ENCODE data around the gene HNRNPA3.

Gene HNRNPA3

GRCh38 chr2:177212106-177212890 lies at the start of gene HNRNPA3:
HNRNPA3 (plus strand) TSS chr2:177212794; CDS start chr2:177212800, 6 bp downstream.
- H3K9me3 ChIP-seq (ENCODE audit: low read depth, low read length): no peaks in the 10 kb centered on the region
- TF ChIP-seq FOXP2 (optimal IDR thresholded peaks at IDR 0.05; ENCODE audit: control extremely low read depth, extremely low read length, insufficient read depth) (no peak), EZH2 (IDR thresholded peaks at IDR 0.05) (no peak), POLR2AphosphoS5 (IDR thresholded peaks at IDR 0.05; ENCODE audit: borderline replicate concordance, low read depth, low read length) (peak; percentile 95)
- peaks cover 41% of the 10 kb centered on the region for H3K36me3 ChIP-seq (ENCODE audit: insufficient read depth, low read length)
- H3K9ac ChIP-seq (ENCODE audit: insufficient read length): peak within 1 kb of the TSS; percentile 100
- DNase-seq (ENCODE audit: low read depth, low spot score): peak; percentile 95
- H3K27ac ChIP-seq: peak within 1 kb of the TSS; percentile 100
- peak within 1 kb of the TSS; percentile 94 for H3K4me3 ChIP-seq

- TF ChIP-seq POLR2AphosphoS5 (IDR thresholded peaks at IDR 0.05; ENCODE audit: borderline replicate concordance, low read depth, low read length): no peak
- no peak for TF ChIP-seq EZH2 (IDR thresholded peaks at IDR 0.05)
- TF ChIP-seq FOXP2 (optimal IDR thresholded peaks at IDR 0.05; ENCODE audit: control extremely low read depth, extremely low read length, insufficient read depth): no peak
- no peaks in the 10 kb centered on the region for H3K9me3 ChIP-seq (ENCODE audit: low read depth, low read length)
- H3K27ac ChIP-seq: no peak overlapping the region
- peak overlapping the region; percentile 0 for H3K9ac ChIP-seq (ENCODE audit: insufficient read length)
- DNase-seq (ENCODE audit: low read depth, low spot score): no peak
- no peaks in the 10 kb centered on the region for H3K36me3 ChIP-seq (ENCODE audit: insufficient read depth, low read length)
- peak overlapping the region; percentile 58 for H3K4me3 ChIP-seq
Observed at GRCh38 chr2:177164131-177164530, 48.5 kb upstream of the HNRNPA3 start.

GRCh38 chr2:177164584-177165052 lies 48.0 kb upstream of the HNRNPA3 start:
- H3K9me3 ChIP-seq (ENCODE audit: low read depth, low read length): no peaks in the 10 kb centered on the region
- H3K4me3 ChIP-seq: peak overlapping the region; percentile 58
- TF ChIP-seq FOXP2 (optimal IDR thresholded peaks at IDR 0.05; ENCODE audit: control extremely low read depth, extremely low read length, insufficient read depth) (no peak), EZH2 (IDR thresholded peaks at IDR 0.05) (no peak), POLR2AphosphoS5 (IDR thresholded peaks at IDR 0.05; ENCODE audit: borderline replicate concordance, low read depth, low read length) (no peak; the same call in 1 of the 2 replicates)
- peak overlapping the region; percentile 54; the same call in 1 of the 2 replicates for H3K27ac ChIP-seq
- DNase-seq (ENCODE audit: low read depth, low spot score): no peak
- H3K36me3 ChIP-seq (ENCODE audit: insufficient read depth, low read length): no peaks in the 10 kb centered on the region
- peak overlapping the region; percentile 37 for H3K9ac ChIP-seq (ENCODE audit: insufficient read length)

- Histone ChIP-seq H3K9me3 (ENCODE audit: low read depth, low read length) (no peaks in the 10 kb centered on the region), H3K4me3 (peak overlapping the region; percentile 58), H3K27ac (peak overlapping the region; percentile 54), H3K36me3 (ENCODE audit: insufficient read depth, low read length) (no peaks in the 10 kb centered on the region), H3K9ac (ENCODE audit: insufficient read length) (peak overlapping the region; percentile 37)
- TF ChIP-seq EZH2 (IDR thresholded peaks at IDR 0.05): no peak
- TF ChIP-seq POLR2AphosphoS5 (IDR thresholded peaks at IDR 0.05; ENCODE audit: borderline replicate concordance, low read depth, low read length): no peak
- TF ChIP-seq FOXP2 (optimal IDR thresholded peaks at IDR 0.05; ENCODE audit: control extremely low read depth, extremely low read length, insufficient read depth): no peak
- no peak for DNase-seq (ENCODE audit: low read depth, low spot score)
Observed at GRCh38 chr2:177165061-177165583, 47.5 kb upstream of the HNRNPA3 start.

DNA sequence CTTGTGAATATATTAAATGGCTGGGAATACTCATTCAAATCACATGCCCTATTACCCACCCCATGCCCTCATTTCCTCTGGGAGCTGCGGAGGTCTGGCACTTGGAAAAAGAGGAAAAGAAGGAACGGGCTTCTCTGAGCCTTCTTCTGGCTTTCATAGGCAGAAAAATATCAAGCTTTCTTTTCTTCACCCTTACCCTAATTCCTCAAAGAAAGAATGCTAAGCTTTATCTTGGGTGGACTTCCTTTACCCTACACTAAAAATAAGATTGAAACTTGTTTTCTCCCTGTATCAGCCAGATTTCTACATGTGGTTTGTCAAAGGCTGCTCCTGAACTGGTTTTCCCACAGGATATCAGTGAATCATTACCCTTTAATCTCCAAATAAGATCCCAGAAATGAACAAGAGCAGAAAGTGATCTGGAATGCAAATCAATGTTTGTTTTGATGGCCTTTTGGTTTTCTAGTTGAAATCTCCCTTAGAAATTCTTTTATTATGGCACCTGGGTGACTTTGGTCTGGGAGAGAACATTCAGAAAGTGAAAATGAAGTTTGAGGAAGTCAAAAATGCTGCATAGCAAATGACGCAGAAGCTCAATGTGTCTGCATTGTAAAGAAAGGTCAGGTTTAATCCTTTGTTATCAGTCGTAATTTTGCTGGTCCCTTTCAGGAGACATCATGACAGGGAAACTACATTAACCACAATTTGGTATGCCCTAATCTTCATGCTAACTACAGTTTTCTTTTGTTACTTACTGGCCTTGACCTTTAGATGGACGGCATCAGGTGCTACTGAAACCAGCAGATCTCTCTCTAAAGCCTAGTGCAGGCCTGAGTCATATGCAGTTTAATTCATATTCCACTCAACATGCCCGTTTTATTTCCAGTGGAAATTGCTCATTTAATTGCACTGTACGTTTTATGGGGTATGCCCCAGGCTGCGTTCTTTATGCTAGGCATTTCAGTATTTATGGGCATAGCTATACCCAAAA lies 46.6 kb upstream of the HNRNPA3 start:
- Histone ChIP-seq H3K4me3 (peak overlapping the region; percentile 0; the same call in 1 of the 2 replicates), H3K36me3 (ENCODE audit: insufficient read depth, low read length) (no peaks in the 10 kb centered on the region), H3K9me3 (ENCODE audit: low read depth, low read length) (no peaks in the 10 kb centered on the region), H3K9ac (ENCODE audit: insufficient read length) (no peak overlapping the region), H3K27ac (peak overlapping the region; percentile 54)
- TF ChIP-seq POLR2AphosphoS5 (IDR thresholded peaks at IDR 0.05; ENCODE audit: borderline replicate concordance, low read depth, low read length) (peak; percentile 54; the same call in 1 of the 2 replicates), EZH2 (IDR thresholded peaks at IDR 0.05) (no peak)
- DNase-seq (ENCODE audit: low read depth, low spot score): no peak

- TF ChIP-seq EZH2 (IDR thresholded peaks at IDR 0.05) (no peak), POLR2AphosphoS5 (IDR thresholded peaks at IDR 0.05; ENCODE audit: borderline replicate concordance, low read depth, low read length) (no peak), FOXP2 (optimal IDR thresholded peaks at IDR 0.05; ENCODE audit: control extremely low read depth, extremely low read length, insufficient read depth) (no peak)
- Histone ChIP-seq H3K27ac (no peak overlapping the region), H3K36me3 (ENCODE audit: insufficient read depth, low read length) (no peaks in the 10 kb centered on the region), H3K4me3 (no peak overlapping the region), H3K9me3 (ENCODE audit: low read depth, low read length) (no peaks in the 10 kb centered on the region), H3K9ac (ENCODE audit: insufficient read length) (no peak overlapping the region)
- no peak for DNase-seq (ENCODE audit: low read depth, low spot score)
Observed at GRCh38 chr2:177169810-177170514, 42.6 kb upstream of the HNRNPA3 start.

DNA sequence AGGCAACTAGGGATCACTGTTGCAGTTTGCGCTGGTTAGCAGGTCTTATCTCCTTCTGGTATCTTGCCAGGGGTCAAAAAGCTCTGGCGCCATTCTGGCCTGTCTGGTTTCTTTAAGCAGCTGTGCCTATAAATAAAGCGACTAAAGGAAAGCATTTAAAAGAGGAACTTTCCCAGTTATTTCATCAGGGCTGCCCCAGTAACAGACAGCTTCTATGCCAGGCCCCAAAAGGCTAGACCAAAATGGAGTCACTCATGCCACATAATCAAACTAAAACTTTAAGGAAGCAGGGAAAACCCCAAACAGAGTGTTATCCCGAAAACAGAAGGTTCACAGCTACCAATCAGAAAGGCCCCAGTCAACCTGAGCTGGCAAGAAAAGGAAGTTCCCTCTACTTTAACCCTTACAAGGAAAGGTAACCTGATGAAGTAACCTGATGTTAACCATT lies 41.2 kb upstream of the HNRNPA3 start:
- no peak for TF ChIP-seq POLR2AphosphoS5 (IDR thresholded peaks at IDR 0.05; ENCODE audit: borderline replicate concordance, low read depth, low read length)
- TF ChIP-seq FOXP2 (optimal IDR thresholded peaks at IDR 0.05; ENCODE audit: control extremely low read depth, extremely low read length, insufficient read depth): no peak
- no peak for TF ChIP-seq EZH2 (IDR thresholded peaks at IDR 0.05)
- DNase-seq (ENCODE audit: low read depth, low spot score): no peak
- Histone ChIP-seq H3K9ac (ENCODE audit: insufficient read length) (no peak overlapping the region), H3K36me3 (ENCODE audit: insufficient read depth, low read length) (no peaks in the 10 kb centered on the region), H3K4me3 (no peak overlapping the region), H3K9me3 (ENCODE audit: low read depth, low read length) (no peaks in the 10 kb centered on the region), H3K27ac (no peak overlapping the region)
